GM18498 (cell line): Measurements from ENCODE around the gene PFKFB3.

Experiments used
- ATAC-seq: cut with Tn5 transposase; IDR thresholded peaks from one replicate; pipeline ENCODE4 v1.9.1; 2021; ENCODE audit warnings: mild to moderate bottlenecking, moderate library complexity; ENCODE audit not compliant: unreplicated experiment

PFKFB3 gene

DNA sequence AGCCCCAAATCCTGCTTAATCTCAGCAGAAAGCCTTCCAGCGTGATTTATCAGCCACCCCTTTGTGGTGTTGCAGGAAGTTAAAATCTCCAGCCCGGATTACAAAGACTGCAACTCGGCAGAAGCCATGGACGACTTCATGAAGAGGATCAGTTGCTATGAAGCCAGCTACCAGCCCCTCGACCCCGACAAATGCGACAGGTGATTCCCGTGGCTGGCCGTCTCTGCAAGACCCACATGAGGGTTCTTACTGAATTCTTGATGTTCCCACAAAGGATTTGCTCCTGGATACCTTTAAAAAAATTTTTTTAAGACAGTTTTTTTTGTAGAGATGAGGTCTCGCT is 16.7 kb downstream of the PFKFB3 start:
- no peak for ATAC-seq

DNA sequence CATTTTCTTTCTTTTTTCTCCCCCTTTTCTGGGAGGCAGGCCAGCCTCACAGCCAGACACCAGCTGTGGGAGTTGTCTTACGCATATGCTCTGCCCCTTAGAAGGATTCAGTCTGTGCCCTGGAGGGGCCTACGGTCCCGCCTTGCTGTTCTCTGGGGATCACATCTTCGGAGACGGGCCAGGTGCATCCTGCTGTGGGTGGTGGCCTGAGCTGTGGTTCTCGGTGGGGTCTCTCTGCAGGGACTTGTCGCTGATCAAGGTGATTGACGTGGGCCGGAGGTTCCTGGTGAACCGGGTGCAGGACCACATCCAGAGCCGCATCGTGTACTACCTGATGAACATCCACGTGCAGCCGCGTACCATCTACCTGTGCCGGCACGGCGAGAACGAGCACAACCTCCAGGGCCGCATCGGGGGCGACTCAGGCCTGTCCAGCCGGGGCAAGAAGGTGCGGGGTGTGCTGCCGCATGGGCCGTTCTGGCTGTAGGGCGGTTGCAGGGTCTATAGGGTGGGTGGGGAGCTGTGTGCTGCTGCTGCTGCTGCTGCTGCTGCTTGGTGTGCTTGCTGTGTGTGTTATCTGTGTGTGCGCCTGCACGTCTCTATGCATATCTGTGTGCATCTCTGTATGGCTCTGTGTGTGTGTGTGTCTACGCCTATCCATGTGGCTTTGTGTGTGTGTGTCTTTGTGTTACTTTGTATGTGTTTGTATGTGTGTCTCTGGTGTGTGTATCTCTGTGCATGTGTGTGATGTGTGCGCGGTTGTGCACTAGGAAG is 17.9 kb downstream of the PFKFB3 start:
- no peak for ATAC-seq

DNA sequence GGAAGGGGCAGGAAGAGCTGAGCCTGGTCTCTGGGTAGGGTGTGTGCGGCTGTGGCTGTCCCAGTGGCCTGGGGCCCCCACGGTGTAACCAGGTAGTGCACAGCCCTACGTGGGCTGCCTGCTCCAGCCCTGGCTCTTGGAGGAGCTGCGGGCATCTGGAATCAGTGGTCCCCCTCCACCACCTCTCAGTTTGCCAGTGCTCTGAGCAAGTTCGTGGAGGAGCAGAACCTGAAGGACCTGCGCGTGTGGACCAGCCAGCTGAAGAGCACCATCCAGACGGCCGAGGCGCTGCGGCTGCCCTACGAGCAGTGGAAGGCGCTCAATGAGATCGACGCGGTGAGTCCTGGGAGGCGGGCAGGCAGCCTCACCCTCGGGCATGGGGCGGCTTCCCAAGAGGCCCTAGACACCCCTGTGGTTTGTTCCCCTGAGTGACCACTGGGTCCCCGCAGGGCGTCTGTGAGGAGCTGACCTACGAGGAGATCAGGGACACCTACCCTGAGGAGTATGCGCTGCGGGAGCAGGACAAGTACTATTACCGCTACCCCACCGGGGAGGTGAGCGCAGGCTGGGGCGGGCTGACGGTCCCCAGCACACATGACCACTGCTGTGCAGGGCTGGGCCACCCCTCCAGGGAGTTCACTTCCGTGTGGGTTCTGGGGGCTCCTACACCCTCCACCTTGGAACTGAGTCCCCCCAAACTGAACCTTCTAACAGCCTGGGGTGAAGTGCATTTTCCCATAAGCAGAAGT is 18.6 kb downstream of the PFKFB3 start:
- no peak for ATAC-seq

DNA sequence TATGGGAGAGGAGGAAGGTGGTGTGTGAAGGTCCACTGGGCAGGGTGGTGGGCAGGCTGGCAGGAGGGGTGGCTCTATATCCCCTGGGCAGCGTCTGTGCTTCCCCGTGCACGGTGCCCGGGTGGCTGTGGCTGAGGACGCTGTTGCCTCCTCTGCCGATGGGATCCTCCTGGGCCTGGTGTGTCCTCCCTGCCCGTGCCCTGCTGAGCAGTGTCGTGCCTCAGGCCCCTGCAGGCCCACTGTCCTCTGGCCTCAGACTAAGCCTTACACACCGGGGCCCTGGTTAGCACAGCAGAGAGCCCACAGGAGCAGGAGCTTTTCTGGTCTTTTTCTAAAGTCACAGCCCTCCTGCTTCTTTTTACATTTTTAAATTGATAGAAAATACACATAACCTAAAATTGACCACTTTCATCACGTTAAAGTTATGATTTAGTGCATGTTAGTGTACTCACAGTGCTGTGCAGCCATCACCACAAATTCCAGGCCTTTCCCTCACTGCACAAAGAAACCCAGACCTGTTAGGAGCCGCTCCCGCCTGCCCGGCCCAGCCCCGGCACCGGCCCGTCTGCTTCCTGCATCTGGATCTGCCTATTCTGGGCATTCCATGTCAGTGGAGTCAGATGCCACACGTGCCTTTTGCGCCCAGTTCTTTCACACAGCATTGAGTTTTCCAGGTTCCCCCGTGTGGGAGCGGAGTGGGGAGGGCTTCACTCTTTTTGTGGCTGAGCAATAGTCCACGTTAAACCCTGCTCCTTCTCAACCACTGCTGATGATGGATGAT is 19.4 kb downstream of the PFKFB3 start:
- no peak for ATAC-seq

DNA sequence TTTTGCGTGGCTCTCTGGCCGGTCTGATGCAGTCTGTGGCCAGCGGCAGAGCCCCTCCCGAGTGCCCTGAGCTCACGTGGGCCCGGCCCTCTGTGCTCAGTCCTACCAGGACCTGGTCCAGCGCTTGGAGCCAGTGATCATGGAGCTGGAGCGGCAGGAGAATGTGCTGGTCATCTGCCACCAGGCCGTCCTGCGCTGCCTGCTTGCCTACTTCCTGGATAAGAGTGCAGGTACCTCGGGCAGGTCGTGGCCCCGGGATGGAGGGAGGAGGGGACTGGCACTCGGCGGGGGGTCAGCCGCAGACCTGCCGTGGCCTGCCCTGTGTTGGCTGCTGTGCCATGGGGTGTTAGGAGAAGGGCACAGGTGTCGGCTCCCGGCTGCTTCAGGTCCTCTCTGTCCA is 20.0 kb downstream of the PFKFB3 start:
- ATAC-seq, result no peak

DNA sequence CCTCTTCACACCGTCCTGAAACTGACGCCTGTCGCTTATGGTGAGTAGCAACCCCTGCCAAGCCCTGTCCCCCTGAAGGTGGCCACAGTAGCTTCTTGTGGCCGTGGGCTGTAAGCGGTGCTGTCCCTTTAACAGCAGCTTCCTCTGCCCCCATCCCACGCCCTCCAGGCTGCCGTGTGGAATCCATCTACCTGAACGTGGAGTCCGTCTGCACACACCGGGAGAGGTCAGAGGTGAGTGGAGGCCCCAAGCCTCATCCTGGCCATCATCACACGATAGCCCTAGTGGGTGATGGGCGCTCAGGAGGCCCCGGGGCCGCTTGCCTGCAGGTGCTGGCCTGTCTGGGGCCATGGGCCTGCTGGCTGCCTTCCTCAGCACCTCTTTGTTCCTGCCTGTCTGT is 21.2 kb downstream of the PFKFB3 start:
- no peak for ATAC-seq

DNA sequence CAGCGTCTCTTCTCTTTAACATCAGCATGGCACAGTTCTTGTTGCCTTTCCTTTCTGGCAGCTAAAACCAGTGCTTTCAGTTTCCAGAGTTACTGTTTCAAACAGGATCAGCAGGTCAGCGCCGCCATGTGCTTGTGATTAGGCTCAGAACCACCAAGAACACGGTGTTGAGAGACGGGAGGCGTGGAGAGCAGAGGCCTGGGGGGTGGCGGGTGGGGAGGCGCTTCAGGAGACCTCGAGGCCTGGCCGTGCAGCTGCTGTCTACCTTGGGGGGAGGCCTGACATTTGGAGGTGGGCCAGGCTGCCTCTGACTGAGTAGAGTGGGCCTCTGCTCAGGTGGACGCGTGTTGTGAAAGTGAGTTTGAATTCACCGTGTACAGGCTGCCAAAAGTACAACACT is 22.0 kb downstream of the PFKFB3 start:
- no peak for ATAC-seq

DNA sequence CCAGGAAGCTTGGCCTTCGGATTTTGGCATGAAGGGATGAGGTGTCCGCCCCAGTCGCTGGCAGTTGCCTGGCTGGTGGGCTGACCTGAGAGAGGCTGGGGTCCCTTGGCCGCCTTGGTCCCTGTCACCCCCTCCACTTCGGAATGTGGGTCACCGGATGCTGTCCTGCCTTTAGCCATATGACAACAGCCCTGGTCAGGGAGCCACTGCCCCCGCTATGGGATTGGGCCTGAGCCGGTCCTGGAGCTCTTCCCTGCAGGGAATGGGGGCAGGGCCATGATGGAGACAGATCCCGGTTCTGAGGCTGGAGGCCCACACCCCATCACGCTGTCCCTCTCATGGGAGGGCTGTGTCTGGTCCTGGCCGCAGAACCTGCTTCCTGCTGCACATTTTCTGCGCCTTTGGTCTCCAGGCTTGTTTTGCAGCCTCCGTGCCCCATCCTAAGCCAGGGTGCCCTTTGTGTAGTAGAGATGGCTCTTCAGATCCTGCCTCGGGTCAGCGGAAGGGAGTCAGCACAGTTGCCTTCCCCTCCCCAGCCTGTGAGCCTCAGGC is 22.6 kb downstream of the PFKFB3 start:
- ATAC-seq, result no peak

DNA sequence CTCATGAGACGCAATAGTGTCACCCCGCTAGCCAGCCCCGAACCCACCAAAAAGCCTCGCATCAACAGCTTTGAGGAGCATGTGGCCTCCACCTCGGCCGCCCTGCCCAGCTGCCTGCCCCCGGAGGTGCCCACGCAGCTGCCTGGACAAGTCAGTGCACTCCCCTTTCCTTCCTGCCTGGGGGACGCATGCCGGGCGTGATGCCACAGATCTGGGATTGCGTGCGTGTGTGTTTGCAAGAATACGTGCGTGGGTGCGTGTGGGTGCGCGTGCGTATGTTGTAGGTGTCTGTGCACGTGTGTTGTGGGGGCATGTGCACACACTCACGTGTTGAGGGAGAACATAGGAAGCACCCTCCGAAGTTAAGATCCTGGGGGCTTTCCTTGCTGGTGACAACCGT is 23.5 kb downstream of the PFKFB3 start:
- no peak for ATAC-seq

DNA sequence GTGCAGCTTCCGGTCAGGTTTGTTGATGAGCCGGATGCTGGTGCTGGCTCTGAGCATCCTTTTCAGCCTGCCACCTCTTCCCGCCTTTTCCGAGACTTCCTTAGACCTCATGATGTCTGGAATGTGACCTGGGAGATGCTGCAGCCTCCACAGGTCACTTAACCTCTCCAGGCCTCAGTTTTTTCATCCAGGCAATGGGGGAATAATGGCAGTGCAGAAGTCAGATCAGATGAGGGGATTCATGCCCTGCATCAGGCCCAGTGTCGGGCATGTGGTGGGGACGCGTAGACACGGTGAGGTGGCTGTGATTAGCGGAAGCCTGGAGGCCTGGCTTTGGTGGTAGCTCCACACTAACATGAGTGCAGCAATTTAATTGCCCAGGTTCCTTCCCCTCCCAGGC is 24.6 kb downstream of the PFKFB3 start:
- no peak for ATAC-seq

DNA sequence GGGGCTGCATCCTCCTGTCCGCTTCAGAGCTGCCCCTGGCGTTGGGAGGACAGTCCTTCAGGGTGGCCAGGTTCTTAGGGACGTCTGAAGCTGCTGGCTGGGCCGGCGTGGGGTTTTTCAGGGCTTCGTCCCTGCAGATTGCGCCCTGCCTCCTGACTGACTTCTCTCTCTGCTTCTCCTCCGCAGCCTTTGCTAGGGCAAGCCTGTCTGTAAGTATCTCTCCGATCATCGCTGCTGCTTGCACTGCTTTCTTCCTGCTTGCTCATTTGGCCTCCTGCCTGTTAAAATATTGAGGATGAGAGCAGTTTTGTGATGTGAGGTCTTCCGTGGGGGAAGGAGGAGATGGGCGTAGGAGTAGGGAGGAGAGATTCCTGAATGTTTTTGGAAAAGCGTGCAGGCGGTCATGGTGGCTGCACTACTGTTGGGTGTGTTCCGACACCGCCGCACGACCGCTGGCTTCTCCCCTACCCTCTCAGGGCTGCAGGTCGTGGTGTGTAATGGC is 25.3 kb downstream of the PFKFB3 start:
- ATAC-seq, result no peak

DNA sequence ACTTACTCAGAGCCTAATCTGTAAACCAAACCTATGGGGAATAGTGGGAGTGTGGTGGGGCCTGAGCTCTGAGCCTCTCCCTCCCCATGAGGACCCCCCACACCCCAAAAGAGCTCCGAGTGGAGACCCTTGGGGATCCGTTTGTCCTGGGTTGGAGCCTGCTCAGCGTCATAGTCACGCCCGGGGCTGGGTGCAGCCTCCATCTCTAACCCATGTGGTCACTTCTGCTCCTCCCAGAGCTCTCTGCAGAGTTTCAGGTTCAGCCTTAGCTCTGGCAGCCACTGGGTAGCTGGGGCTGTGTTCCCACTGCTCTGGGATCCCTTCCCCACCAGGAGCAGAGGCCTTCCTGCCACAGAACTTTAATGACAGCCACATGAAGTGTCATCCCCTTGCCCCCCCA is 25.9 kb downstream of the PFKFB3 start:
- ATAC-seq, result no peak

DNA sequence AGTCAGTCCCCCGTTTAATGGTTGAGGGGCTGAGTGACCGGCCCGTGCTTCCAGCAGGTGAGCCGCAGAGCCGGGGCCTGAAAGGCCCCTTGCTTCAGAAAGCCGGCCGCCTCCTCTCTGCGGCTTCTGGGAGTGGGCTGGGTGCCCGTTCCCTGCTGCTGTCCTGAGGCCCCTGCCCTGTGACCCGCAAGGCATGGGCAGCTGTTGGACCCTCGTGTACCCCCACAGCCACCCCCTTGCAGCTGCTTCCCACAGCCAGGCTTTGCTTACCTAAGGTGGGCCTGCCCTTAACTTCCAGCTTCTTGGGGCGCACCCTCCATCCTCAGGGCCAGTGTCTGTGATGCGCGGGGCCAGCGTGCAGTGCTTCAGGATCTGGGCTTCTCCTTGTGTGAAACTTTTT is 26.6 kb downstream of the PFKFB3 start:
- no peak for ATAC-seq

DNA sequence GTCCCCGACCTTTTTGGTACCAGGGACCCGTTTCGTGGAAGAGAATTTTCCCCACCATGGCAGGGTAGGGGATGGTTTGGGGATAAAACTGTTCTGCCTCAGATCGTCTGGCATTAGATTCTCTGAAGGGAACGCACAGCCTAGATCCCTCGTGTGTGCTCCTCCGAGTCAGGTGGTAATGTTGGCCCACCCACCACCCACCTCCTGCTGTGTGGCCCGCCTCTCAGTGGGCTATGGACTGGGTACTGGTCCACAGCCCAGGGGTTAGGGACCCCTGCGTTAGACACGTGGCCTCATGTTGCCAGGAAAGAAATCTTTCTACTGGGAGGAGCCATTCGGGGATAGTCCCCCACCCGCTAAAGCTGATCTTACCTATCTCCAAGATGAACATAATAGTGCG is 27.0 kb downstream of the PFKFB3 start:
- no peak for ATAC-seq

DNA sequence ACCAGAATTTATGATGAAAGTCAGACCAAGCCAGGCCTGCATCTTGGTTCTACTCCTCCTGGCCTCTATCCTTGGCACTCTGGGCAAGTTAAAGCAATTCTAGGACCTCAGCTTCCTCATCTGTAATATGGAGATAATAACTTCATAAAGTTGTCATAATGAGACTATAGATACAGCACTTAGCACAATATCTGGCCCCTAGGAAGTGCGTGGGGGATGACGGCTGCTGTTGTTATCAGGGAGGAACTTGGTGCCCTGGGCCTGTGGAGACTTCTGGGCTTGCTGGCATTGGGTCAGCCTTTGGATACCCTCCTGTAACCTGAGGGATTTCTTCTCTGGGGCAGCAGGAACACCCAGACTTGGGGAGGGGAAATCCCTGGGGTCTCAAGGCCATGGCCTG is 27.6 kb downstream of the PFKFB3 start:
- no peak for ATAC-seq

DNA sequence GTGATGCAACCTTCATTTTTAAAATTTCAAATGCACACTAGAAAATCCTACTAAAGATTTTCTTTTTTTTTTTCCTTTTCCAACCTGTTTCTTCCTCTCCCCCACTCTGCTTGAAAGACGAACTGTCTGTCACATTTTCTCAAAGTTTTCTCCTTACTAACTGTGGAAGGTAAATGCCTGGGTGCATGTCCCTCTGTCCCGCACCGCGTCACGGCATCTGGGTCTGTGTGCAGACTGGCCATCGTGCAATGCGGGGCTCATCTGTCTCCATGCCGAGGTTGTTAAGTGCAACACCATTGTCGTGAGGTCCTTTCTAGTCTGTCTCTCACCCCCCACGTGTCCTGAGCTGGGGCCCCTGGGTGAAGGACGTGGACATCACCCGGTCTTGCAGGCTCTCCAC is 28.4 kb downstream of the PFKFB3 start:
- ATAC-seq, result no peak

DNA sequence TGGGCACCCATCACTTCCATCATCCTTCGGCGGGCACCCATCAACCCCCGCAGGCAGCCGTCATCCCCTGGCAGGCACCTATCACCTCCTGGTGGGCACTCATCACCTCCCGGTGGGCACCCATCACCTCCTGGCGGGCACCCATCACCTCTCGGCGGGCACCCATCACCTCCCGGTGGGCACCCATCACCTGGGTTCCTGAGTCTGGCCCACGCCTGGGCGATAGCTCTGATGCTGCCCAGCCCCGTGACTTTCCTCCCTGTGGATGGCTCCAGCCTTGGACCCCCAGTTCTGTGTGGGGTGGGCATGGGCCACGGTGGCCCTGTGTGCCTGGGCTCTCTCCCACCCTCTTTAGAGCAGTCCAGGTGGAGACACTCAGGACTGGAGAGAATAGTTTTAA is 29.0 kb downstream of the PFKFB3 start:
- no peak for ATAC-seq

DNA sequence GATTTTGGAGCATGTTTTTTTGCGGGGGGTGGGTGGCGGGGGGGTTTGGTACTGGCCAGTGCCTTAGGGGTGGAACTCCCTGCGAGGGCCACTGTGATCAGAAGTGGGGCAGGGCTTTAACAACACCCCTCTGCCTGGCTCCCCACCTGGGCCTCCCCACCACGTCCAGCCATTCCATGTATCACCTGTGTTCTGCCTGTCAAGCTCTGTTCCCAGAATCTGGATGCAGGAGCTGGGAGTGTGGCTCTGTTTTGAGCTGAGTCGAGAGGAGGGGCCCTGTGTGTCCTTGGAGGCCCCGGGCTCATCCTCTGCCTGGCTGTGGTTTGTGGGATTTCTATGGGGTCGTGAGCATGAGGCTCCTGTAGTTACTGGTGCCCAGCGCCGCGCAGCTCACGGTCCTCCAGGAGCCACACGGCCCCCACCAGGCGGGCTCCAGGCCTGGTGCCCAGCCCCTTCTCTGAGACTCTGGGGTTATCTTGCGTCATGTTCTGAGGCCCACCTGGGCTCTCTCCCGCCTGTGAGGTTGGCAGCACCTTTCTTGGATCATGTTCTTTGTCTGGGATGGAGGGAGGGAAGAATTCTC is 29.6 kb downstream of the PFKFB3 start:
- no peak for ATAC-seq

DNA sequence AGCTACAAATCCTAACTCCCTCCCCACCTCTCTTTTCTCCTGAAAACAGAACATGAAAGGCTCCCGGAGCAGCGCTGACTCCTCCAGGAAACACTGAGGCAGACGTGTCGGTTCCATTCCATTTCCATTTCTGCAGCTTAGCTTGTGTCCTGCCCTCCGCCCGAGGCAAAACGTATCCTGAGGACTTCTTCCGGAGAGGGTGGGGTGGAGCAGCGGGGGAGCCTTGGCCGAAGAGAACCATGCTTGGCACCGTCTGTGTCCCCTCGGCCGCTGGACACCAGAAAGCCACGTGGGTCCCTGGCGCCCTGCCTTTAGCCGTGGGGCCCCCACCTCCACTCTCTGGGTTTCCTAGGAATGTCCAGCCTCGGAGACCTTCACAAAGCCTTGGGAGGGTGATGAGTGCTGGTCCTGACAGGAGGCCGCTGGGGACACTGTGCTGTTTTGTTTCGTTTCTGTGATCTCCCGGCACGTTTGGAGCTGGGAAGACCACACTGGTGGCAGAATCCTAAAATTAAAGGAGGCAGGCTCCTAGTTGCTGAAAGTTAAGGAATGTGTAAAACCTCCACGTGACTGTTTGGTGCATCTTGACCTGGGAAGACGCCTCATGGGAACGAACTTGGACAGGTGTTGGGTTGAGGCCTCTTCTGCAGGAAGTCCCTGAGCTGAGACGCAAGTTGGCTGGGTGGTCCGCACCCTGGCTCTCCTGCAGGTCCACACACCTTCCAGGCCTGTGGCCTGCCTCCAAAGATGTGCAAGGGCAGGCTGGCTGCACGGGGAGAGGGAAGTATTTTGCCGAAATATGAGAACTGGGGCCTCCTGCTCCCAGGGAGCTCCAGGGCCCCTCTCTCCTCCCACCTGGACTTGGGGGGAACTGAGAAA is 30.4 kb downstream of the PFKFB3 start:
- no peak for ATAC-seq

DNA sequence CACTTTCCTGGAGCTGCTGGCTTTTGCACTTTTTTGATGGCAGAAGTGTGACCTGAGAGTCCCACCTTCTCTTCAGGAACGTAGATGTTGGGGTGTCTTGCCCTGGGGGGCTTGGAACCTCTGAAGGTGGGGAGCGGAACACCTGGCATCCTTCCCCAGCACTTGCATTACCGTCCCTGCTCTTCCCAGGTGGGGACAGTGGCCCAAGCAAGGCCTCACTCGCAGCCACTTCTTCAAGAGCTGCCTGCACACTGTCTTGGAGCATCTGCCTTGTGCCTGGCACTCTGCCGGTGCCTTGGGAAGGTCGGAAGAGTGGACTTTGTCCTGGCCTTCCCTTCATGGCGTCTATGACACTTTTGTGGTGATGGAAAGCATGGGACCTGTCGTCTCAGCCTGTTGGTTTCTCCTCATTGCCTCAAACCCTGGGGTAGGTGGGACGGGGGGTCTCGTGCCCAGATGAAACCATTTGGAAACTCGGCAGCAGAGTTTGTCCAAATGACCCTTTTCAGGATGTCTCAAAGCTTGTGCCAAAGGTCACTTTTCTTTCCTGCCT is 31.1 kb downstream of the PFKFB3 start:
- ATAC-seq, result no peak
